Liver (tissue), 9 donors: ENCODE results near the gene SLC22A8. TPM values are rescaled to one million over a fixed set of nuclear protein-coding genes. Genes with fewer than 3 reads are reported as not detected.

Source experiments
- DNase-seq: peaks from one replicate; pipeline ENCODE4 v3.0.0-alpha.2; 2017; ENCODE audit warnings: low spot score
- H3K27ac ChIP-seq, 2 donors: one replicate each; pipeline ENCODE4 v1.7.0; 2013; ENCODE audit warnings: inconsistent platforms in 2 of 2, low read length in 2 of 2, control low read depth in 1 of 2, low read depth in 1 of 2, mild to moderate bottlenecking in 1 of 2
- H3K27me3 ChIP-seq, 4 donors: one replicate each; pipeline versions ENCODE4 v1.6.1 to v1.7.0; 2013; ENCODE audit warnings: low read length in 3 of 4, inconsistent platforms in 1 of 4, mild to moderate bottlenecking in 1 of 4, moderate library complexity in 1 of 4; ENCODE audit not compliant: control insufficient read depth in 4 of 4, insufficient read depth in 4 of 4
- H3K36me3 ChIP-seq, 4 donors: one replicate each; pipeline versions ENCODE4 v1.6.1 to v1.7.0; 2013; ENCODE audit warnings: low read length in 3 of 4, mild to moderate bottlenecking in 3 of 4, low read depth in 1 of 4, moderate library complexity in 1 of 4; ENCODE audit not compliant: control insufficient read depth in 4 of 4, insufficient read depth in 3 of 4
- H3K4me1 ChIP-seq, 4 donors: one replicate each; pipeline versions ENCODE4 v1.6.1 to v1.7.0; 2013; ENCODE audit warnings: low read length in 3 of 4, mild to moderate bottlenecking in 3 of 4, moderate library complexity in 1 of 4; ENCODE audit not compliant: control insufficient read depth in 4 of 4, insufficient read depth in 4 of 4
- H3K4me3 ChIP-seq, 3 donors: one replicate each; pipeline versions ENCODE4 v1.6.1 to v1.7.0; 2013; ENCODE audit warnings: low read length in 3 of 3, control low read depth in 1 of 3, low read depth in 1 of 3, mild to moderate bottlenecking in 1 of 3
- H3K9ac ChIP-seq, 2 donors: one replicate each; pipeline ENCODE4 v1.7.0; 2013; ENCODE audit warnings: low read length in 2 of 2, mild to moderate bottlenecking in 2 of 2, moderate library complexity in 2 of 2, control low read depth in 1 of 2, low read depth in 1 of 2
- H3K9me3 ChIP-seq, 4 donors: one replicate each; pipeline versions ENCODE4 v1.6.1 to v1.7.0; 2013; ENCODE audit warnings: low read length in 3 of 4; ENCODE audit not compliant: control insufficient read depth in 4 of 4
- EGR1 ChIP-seq, 2 donors: IDR thresholded peaks; 2 replicates each; pipeline ENCODE4 v1.6.1; 2016 to 2018; ENCODE audit warnings: antibody characterized with exemption in 2 of 2, low read depth in 2 of 2
- FOXA1 ChIP-seq: IDR thresholded peaks from 2 replicates; pipeline ENCODE4 v1.6.1; 2016; ENCODE audit warnings: antibody characterized with exemption
- FOXA2 ChIP-seq: IDR thresholded peaks from 2 replicates; pipeline ENCODE4 v1.6.1; 2016; ENCODE audit warnings: antibody characterized with exemption
- GABPA ChIP-seq, 2 donors: IDR thresholded peaks in 1 of 2; conservative IDR thresholded peaks in 1 of 2; 2 replicates each; pipeline ENCODE4 v1.6.1; 2016; ENCODE audit warnings: antibody characterized with exemption in 2 of 2, mild to moderate bottlenecking in 1 of 2, moderate library complexity in 1 of 2
- HNF4A ChIP-seq, 2 donors: conservative IDR thresholded peaks; 2 replicates each; pipeline ENCODE4 v1.6.1; 2016; ENCODE audit warnings: antibody characterized with exemption in 2 of 2, mild to moderate bottlenecking in 2 of 2
- HNF4G ChIP-seq: IDR thresholded peaks from 2 replicates; pipeline ENCODE4 v1.6.1; 2016; ENCODE audit warnings: antibody characterized with exemption
- JUND ChIP-seq, 2 donors: IDR thresholded peaks; 2 replicates each; pipeline ENCODE4 v1.6.1; 2016; ENCODE audit warnings: antibody characterized with exemption in 2 of 2
- NR2F2 ChIP-seq: IDR thresholded peaks from 2 replicates; pipeline ENCODE4 v1.6.1; 2016; ENCODE audit warnings: antibody characterized with exemption
- RAD21 ChIP-seq, 2 donors: IDR thresholded peaks; 2 replicates each; pipeline ENCODE4 v1.6.1; 2016; ENCODE audit warnings: antibody characterized with exemption in 2 of 2, mild to moderate bottlenecking in 2 of 2
- RXRA ChIP-seq, 2 donors: IDR thresholded peaks; 2 replicates each; pipeline ENCODE4 v1.6.1; 2017 to 2018; ENCODE audit warnings: antibody characterized with exemption in 2 of 2, mild to moderate bottlenecking in 1 of 2
- SP1 ChIP-seq: IDR thresholded peaks from 2 replicates; pipeline ENCODE4 v1.6.1; 2018; ENCODE audit warnings: antibody characterized with exemption, mild to moderate bottlenecking
- TAF1 ChIP-seq: conservative IDR thresholded peaks from 2 replicates; pipeline ENCODE4 v1.6.1; 2016; ENCODE audit warnings: antibody characterized with exemption, mild to moderate bottlenecking
- YY1 ChIP-seq: IDR thresholded peaks from 2 replicates; pipeline ENCODE4 v1.6.1; 2016; ENCODE audit warnings: antibody characterized with exemption, mild to moderate bottlenecking
- WGBS: extraction: QIAGEN DNeasy Blood & Tissue Kit; methylation state at CpG from one replicate; pipeline ENCODE4 v1.1.7; 2013; 5-methylcytosine and 5-hydroxymethylcytosine counted together
- polyA plus RNA-seq, 2 donors: library from polyadenylated mRNA; stranded (reverse) in 1 of 2; unstranded in 1 of 2; fragments of 200-250 nt in 1 of 2; fragments of >200 nt in 1 of 2; fragmentation: Nextera tagmentation in 1 of 2; extraction: Ambion mirVana in 1 of 2; gene quantifications; one replicate each; pipeline versions ENCODE4 v1.2.1 to v1.2.3, GENCODE V29; 2013 to 2015
- total RNA-seq, 2 donors: library from RNA; depleted of rRNA; stranded (reverse); fragments of >200 nt; gene quantifications; one replicate each; pipeline ENCODE4 v1.2.3, GENCODE V29; 2014
- TF ChIP-seq, protein P1 (sequence below): IDR thresholded peaks from 2 replicates; pipeline ENCODE4 v1.6.1; 2016; ENCODE audit warnings: antibody characterized with exemption
- TF ChIP-seq, protein P2 (sequence below): fragments of 150-350 bp; IDR thresholded peaks from 2 replicates; pipeline ENCODE4 v1.5.1; 2017; ENCODE audit warnings: improper control_type of control experiment, low read depth, low read length; ENCODE audit not compliant: missing input control
- TF ChIP-seq, protein P3 (sequence below): IDR thresholded peaks from 2 replicates; pipeline ENCODE4 v1.6.1; 2016; ENCODE audit warnings: antibody characterized with exemption
- TF ChIP-seq, protein P4 (sequence below): IDR thresholded peaks from 2 replicates; pipeline ENCODE4 v1.6.1; 2016; ENCODE audit warnings: antibody characterized with exemption, mild to moderate bottlenecking
- TF ChIP-seq, protein P5 (sequence below): IDR thresholded peaks from 2 replicates; pipeline ENCODE4 v1.6.1; 2016; ENCODE audit warnings: antibody characterized with exemption
- donor health status: healthy.
- donor health status: healthy.
- donor health status: healthy.
- donor health status: healthy.
- donor health status: healthy.

The SLC22A8 gene
- total and polyA plus RNA-seq, 4 donors: not detected

DNA sequence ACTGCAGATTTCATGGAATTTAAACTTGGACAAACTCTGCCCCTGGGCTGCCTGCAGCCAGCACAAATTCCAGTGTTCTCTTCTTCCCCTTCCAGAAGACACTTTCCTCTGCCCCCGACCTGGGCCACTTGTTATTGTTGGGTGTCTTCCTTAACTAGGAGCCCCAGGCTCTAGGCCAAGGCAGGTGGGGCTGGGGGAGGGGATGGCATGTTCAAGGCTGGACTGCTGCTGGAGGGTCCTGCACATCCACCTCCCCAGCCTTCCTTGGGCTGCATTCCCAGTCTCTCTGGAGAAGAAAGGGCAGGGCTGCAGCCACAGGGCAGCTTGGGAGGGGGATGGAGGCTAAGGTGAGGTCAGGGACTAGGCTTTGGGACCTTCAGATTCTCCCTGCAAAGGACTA, 19.4 kb downstream of the SLC22A8 start:
- H3K9ac ChIP-seq: no peak overlapping the region
- WGBS: 31% methylated on average over 1 of the region's 1 CpG
- DNase-seq: no peak
- H3K4me1 ChIP-seq: no peaks in the 10 kb centered on the region
- no peaks in the 10 kb centered on the region for H3K36me3 ChIP-seq
- TF ChIP-seq GABPA (IDR thresholded peaks at IDR 0.05 in 1 of 2, conservative IDR thresholded peaks at IDR 0.05 in 1 of 2): no peak
- no peak for TF ChIP-seq SP1
- TF ChIP-seq HNF4G: no peak
- TF ChIP-seq JUND (IDR thresholded peaks at IDR 0.05): no peak
- no peak for TF ChIP-seq YY1
- no peak for TF ChIP-seq FOXA2
- TF ChIP-seq, protein P1, sequence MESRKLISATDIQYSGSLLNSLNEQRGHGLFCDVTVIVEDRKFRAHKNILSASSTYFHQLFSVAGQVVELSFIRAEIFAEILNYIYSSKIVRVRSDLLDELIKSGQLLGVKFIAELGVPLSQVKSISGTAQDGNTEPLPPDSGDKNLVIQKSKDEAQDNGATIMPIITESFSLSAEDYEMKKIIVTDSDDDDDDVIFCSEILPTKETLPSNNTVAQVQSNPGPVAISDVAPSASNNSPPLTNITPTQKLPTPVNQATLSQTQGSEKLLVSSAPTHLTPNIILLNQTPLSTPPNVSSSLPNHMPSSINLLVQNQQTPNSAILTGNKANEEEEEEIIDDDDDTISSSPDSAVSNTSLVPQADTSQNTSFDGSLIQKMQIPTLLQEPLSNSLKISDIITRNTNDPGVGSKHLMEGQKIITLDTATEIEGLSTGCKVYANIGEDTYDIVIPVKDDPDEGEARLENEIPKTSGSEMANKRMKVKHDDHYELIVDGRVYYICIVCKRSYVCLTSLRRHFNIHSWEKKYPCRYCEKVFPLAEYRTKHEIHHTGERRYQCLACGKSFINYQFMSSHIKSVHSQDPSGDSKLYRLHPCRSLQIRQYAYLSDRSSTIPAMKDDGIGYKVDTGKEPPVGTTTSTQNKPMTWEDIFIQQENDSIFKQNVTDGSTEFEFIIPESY: no peak
- TF ChIP-seq, protein P2, sequence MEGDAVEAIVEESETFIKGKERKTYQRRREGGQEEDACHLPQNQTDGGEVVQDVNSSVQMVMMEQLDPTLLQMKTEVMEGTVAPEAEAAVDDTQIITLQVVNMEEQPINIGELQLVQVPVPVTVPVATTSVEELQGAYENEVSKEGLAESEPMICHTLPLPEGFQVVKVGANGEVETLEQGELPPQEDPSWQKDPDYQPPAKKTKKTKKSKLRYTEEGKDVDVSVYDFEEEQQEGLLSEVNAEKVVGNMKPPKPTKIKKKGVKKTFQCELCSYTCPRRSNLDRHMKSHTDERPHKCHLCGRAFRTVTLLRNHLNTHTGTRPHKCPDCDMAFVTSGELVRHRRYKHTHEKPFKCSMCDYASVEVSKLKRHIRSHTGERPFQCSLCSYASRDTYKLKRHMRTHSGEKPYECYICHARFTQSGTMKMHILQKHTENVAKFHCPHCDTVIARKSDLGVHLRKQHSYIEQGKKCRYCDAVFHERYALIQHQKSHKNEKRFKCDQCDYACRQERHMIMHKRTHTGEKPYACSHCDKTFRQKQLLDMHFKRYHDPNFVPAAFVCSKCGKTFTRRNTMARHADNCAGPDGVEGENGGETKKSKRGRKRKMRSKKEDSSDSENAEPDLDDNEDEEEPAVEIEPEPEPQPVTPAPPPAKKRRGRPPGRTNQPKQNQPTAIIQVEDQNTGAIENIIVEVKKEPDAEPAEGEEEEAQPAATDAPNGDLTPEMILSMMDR: no peak
- TF ChIP-seq NR2F2: no peak
- no peak for TF ChIP-seq FOXA1
- TF ChIP-seq RXRA (IDR thresholded peaks at IDR 0.05): no peak
- TF ChIP-seq TAF1: no peak
- TF ChIP-seq, protein P3, sequence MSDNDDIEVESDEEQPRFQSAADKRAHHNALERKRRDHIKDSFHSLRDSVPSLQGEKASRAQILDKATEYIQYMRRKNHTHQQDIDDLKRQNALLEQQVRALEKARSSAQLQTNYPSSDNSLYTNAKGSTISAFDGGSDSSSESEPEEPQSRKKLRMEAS: no peak
- TF ChIP-seq, protein P4, sequence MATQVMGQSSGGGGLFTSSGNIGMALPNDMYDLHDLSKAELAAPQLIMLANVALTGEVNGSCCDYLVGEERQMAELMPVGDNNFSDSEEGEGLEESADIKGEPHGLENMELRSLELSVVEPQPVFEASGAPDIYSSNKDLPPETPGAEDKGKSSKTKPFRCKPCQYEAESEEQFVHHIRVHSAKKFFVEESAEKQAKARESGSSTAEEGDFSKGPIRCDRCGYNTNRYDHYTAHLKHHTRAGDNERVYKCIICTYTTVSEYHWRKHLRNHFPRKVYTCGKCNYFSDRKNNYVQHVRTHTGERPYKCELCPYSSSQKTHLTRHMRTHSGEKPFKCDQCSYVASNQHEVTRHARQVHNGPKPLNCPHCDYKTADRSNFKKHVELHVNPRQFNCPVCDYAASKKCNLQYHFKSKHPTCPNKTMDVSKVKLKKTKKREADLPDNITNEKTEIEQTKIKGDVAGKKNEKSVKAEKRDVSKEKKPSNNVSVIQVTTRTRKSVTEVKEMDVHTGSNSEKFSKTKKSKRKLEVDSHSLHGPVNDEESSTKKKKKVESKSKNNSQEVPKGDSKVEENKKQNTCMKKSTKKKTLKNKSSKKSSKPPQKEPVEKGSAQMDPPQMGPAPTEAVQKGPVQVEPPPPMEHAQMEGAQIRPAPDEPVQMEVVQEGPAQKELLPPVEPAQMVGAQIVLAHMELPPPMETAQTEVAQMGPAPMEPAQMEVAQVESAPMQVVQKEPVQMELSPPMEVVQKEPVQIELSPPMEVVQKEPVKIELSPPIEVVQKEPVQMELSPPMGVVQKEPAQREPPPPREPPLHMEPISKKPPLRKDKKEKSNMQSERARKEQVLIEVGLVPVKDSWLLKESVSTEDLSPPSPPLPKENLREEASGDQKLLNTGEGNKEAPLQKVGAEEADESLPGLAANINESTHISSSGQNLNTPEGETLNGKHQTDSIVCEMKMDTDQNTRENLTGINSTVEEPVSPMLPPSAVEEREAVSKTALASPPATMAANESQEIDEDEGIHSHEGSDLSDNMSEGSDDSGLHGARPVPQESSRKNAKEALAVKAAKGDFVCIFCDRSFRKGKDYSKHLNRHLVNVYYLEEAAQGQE: no peak
- TF ChIP-seq, protein P5, sequence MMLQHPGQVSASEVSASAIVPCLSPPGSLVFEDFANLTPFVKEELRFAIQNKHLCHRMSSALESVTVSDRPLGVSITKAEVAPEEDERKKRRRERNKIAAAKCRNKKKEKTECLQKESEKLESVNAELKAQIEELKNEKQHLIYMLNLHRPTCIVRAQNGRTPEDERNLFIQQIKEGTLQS: no peak
- no peak for TF ChIP-seq HNF4A (conservative IDR thresholded peaks at IDR 0.05)
- TF ChIP-seq RAD21 (IDR thresholded peaks at IDR 0.05): no peak
- no peak for TF ChIP-seq EGR1 (IDR thresholded peaks at IDR 0.05; ENCODE audit: low read depth in 2 of 2)
- peaks cover 0 to 2% (median 0%) of the 10 kb centered on the region in 4 donors for H3K27me3 ChIP-seq
- H3K27ac ChIP-seq: no peak overlapping the region
- H3K4me3 ChIP-seq: no peak overlapping the region
- no peaks in the 10 kb centered on the region for H3K9me3 ChIP-seq
